ENCODE results near the gene SLC22A14. TPM values are rescaled to one million over a fixed set of nuclear protein-coding genes. Genes with fewer than 3 reads are reported as not detected.

The SLC22A14 gene
- total RNA-seq, 1 experiment from 2014 or later, result not detected

- Histone ChIP-seq H2AFZ (ENCODE audit: low read length) (no peak overlapping the region), H2BK120ac (ENCODE audit: low read depth, low read length, poor library complexity, severe bottlenecking) (no peak overlapping the region), H2AK5ac (ENCODE audit: insufficient read length, low read length) (no peak overlapping the region), H3K4ac (ENCODE audit: low read depth, low read length) (no peak overlapping the region), H3K79me1 (ENCODE audit: insufficient read depth, low read depth, low read length, poor library complexity, severe bottlenecking) (no peaks in the 10 kb centered on the region), H4K91ac (ENCODE audit: insufficient read length, low read depth, low read length) (no peak overlapping the region), H3K14ac (ENCODE audit: insufficient read depth, low read length) (no peak overlapping the region), H2BK15ac (ENCODE audit: low read depth, low read length) (no peak overlapping the region), H3K27ac (ENCODE audit: insufficient read length, low read depth, low read length) (no peak overlapping the region), H2BK20ac (ENCODE audit: low read depth, low read length, poor library complexity, severe bottlenecking) (no peak overlapping the region), H4K5ac (ENCODE audit: insufficient read length, low read depth, low read length) (no peak overlapping the region), H3K18ac (ENCODE audit: insufficient read length, low read depth, low read length) (no peak overlapping the region), H3K79me2 (ENCODE audit: insufficient read depth, low read length) (no peaks in the 10 kb centered on the region), H4K20me1 (ENCODE audit: control insufficient read depth, insufficient read depth, insufficient read length) (peaks cover 4% of the 10 kb centered on the region), H3K9ac (ENCODE audit: extremely low read depth, insufficient read length, low read length) (no peak overlapping the region), H3K23me2 (ENCODE audit: insufficient read length, low read depth, low read length, poor library complexity, severe bottlenecking) (no peaks in the 10 kb centered on the region), H3T11ph (ENCODE audit: low read length) (no peak overlapping the region), H2BK5ac (ENCODE audit: insufficient read length, low read length) (no peak overlapping the region), H3K27me3 (ENCODE audit: insufficient read depth, low read length) (no peaks in the 10 kb centered on the region), H3K4me2 (ENCODE audit: insufficient read depth, insufficient read length, low read length) (no peak overlapping the region), H3K23ac (ENCODE audit: insufficient read length, low read depth, low read length) (no peak overlapping the region), H3K56ac (ENCODE audit: insufficient read length, low read depth, low read length) (no peak overlapping the region), H3K4me1 (ENCODE audit: insufficient read depth, low read length) (no peaks in the 10 kb centered on the region), H4K8ac (replicated peaks; ENCODE audit: insufficient read length, low read depth, low read length) (no peak overlapping the region), H3K9me3 (ENCODE audit: control insufficient read depth, low read depth, low read length) (no peaks in the 10 kb centered on the region), H2BK12ac (ENCODE audit: insufficient read length, low read depth, low read length) (no peak overlapping the region)
- no CpG with 5 or more reads among the region's 2 CpGs for WGBS (ENCODE audit: extremely low coverage, insufficient read length, low lambda C conversion rate)
- no peaks in the 10 kb centered on the region; a peak in 1 of 5 replicates for H3K9me3 Mint-ChIP-seq
- no peak for TF ChIP-seq CTCF (conservative IDR thresholded peaks at IDR 0.05)
- no peak overlapping the region for H3K4me3 Mint-ChIP-seq
- peaks cover 19 to 54% (median 39%) of the 10 kb centered on the region in 3 experiments for H3K36me3 Mint-ChIP-seq (ENCODE audit: insufficient read depth in 1 of 3, low read depth in 3 of 3)
- DNase-seq, result no peak
- no peak overlapping the region for H3K27ac Mint-ChIP-seq
- no peaks in the 10 kb centered on the region for H3K27me3 Mint-ChIP-seq (ENCODE audit: low read depth)
- no peaks in the 10 kb centered on the region for H3K4me1 Mint-ChIP-seq
These were observed 49.4 kb upstream of the SLC22A14 start for GRCh38 chr3:38232701-38233100.

Data from H9 (cell line).